GM18502 (cell line): ENCODE measurements around the gene PYCR2.

Source experiments
- ATAC-seq: cut with Tn5 transposase; IDR thresholded peaks from one replicate; pipeline ENCODE4 v1.9.1; 2021; ENCODE audit warnings: mild to moderate bottlenecking; ENCODE audit not compliant: unreplicated experiment, poor library complexity

Gene PYCR2

DNA sequence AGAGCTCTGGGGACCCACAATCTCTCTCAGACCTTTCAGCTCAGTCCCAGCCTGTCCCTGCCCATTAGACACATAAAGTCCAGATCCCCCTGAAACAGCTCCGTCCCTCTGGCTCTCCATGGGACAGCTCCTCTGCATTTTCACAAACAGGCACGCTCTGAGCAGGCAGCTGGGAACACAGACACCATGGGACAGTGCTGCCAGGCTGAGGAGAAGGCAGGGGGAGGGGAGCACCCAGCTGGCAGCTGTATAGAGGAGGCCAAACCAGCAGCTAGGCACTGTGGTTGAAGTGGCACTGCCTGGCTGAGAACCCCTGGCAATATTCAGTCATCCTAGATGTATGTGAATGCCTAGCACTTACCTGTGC, 43.8 kb downstream of the PYCR2 start:
- no peak for ATAC-seq

DNA sequence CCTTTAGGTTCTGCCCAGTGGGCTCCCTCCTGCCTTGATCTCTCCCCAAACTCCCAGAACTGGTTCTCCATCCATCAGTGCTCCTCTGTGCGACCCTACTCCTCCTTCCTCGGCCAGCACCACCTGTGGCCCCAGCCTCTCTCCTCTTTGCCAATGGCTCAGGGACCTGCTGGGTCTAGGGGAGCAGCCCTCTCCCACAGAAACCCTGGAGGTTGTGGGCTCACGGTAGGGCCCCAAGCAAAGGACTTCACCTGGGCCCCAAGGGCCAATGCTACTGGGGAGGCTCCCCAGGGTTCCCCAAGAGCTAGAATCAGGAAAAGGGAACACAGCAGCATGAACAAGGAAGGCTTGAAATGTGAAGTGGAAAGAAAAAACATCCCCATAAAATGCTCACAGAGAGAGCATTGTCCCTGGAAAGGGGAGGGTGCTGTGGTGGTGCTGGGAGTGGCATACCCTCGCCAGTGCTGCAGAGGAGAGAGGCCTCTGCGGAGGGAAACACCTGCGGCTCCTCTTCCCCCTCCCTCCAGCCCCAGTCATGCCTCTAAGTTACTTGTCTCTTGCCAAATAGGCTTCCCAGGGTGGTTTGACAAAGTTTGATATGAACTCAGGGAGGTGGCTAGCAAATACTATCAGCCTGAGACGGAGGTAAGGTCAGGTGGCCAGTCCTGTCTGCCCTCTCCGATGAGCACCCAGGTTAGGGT, 44.4 kb downstream of the PYCR2 start:
- ATAC-seq, result no peak

- ATAC-seq, result no peak
Measured at GRCh38 chr1:225878282-225878681, 45.8 kb downstream of the PYCR2 start.

DNA sequence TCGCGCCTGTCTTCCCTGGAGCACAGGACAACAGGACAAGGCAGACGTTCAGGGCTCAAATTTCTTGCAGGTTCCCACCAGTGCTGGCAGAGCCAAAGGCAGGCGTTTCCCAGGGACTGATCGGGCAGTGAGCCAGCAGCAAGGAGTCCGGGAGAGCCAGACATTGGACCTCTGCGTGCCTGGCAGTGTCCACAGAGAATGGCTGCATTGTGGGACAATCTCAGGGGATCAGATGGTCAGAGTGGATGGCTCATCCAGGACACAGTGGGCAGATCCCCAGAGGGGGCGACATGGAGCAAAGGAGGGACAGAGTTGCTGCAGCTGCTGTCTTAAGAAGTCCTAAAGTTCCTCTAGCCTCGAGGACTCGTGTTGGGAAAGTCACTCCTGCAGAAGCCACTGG, 46.5 kb downstream of the PYCR2 start:
- ATAC-seq, result no peak

DNA sequence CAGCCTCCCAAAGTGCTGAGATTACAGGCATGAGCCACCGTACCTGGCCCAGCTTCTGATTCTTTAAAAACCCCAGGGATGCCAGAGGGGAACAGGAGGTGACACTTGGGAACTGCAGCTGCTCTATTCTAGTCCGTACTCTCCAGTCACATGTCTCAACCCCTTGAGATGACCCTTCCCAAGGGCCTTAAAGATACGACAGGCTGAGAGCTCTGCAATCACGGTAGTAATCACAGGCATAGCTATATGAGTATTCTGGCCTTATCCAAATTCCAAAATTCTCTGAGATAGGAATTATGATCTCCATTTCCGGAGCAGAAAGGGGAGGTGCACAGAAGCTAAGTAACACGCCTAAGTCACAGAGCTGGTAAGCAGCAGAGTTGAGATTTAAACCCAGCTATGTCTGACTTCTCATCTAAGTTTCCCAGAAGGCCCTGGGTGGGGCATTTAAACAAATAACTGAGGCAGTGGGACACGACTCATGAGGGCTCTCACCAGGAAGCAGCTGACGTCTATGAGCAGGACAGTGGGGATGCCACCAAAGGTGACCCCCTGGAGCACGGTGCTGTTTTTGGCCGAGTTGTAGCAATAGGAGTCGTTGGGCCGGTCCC, 47.0 kb downstream of the PYCR2 start:
- no peak for ATAC-seq

DNA sequence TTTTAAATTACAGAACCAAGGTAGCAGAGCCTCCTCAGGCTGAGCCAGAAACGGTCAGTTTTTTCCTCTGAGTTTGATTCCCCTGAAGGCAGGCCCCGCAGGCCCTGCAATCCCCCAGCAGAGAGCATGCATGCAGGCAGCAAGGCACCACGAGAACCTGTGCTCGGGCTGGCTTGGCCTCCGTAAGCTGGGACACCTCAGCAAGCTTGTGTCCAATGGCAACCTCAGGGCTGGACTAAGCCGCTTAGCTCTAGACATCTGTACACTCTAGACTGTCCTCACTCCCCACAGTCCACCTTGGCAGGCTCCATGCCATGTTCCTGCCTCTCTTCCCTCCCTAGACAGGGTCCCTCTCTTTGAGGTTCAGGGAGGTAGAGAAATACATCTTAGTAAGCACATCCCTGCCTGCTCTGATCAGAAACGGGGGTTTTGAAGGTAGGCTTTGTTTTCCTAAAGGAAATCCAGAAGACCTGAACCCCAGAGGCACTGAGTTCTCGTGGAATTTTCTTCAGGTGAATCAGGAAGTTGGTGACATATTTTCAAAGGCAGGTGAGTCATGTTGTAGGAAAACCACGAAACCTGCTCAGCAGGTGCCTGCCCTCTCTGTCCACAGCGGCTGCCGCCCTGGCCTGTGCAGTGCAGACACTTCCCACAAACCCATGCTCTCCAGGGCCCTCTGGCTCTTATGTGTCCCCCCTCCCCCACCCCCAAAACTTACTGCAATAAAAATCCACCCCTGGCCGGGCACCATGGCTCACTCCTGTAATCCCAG, 48.8 kb downstream of the PYCR2 start:
- ATAC-seq, result no peak

GRCh38 chr1:225874431-225874830, 49.6 kb downstream of the PYCR2 start:
- no peak for ATAC-seq

DNA sequence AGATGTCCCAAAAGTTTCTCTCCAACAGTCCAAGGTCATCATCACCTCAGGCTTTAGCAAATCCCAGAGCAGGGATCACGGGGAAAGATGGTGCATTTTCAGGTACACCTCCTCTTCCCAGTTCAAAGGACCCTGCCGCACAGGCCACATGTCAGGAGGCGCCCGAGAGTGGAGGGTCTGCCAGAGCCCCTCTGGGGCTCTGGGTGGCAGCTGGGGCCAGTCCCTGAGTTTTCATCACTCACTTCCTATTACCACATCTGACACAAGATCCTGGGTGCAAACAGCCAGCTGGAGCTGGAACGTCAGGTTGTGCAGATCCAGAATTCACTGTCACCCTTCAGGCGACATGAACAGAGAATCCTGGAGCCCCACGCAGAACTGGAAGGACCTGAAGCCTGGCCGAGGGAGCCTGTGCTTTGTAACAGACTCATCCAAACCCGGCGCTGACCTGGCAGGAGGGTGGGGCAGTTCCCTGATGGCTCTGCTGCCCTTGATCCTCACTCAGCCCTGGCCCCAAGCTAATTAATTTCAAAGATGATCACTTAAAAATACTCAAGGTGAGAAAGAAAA, 50.7 kb downstream of the PYCR2 start:
- no peak for ATAC-seq

GRCh38 chr1:225872075-225872430, 52.0 kb downstream of the PYCR2 start:
- no peak for ATAC-seq

- no peak for ATAC-seq
Measured at GRCh38 chr1:225871359-225872074, 52.5 kb downstream of the PYCR2 start.

DNA sequence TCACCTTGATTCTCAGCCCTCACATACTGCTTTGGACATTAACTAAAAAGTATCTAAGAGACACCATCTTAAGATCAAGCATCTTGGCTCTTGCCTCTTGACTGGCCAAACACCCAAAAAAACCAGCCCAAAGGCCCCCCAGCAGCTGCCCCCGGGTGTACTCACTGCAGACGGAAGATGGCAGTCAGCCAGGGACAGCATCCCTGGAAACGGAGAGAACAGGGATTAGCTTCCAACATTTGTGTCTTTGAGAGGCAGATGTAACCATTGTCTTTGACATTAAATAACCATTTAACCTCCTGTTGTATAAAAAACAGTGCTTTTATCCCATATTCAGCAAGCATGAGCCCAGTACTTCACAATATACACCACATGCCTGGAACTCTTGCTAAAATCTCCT, 53.1 kb downstream of the PYCR2 start:
- no peak for ATAC-seq
